TTC549 (cell line): ENCODE measurements around the gene MAFF.
"Not testable (repeated sequence)": the region's sequence is repeated elsewhere in the genome, so short reads cannot be mapped to it uniquely, and the experiment has no call there.

Source experiments
- FAIRE-seq: peaks from 2 replicates; lab custom pipeline; 2012; peaks lifted over from hg19 to GRCh38; lab: Jason Lieb, UNC

The MAFF gene

DNA sequence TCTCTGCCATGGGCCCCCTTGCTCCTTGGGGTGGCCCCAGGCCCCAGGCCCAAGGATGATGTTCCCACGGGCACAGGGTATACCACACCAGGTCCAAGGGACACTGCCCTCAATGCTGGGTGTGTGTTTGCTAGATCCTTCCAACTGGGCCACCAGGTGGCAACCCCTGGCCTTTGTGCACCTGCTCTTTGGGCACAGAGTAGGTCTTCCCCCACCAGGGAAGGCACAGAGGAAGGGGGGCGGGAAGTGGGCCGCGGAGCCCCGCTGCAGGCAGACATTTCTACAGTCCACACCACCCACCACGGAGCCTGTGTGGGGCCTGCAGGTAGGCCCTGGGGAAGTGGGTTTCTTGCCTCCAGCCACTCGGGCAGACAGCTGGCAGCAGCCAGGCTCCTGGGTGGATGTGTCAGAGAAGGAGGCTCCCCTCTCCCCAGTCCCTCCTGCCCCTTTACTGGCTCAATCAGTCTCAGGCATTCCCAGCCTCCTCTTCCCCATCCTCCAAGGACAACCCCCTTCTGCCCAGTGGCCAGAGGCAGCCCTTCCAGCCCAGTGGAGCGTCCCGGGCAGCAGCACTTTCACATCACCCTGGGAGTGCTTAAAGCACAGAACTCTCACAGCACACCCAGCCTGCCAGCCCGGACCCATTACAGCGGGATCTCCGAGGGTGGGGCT, 21.6 kb downstream of the MAFF start:
- FAIRE-seq: no peak

- no peak for FAIRE-seq
Observed at GRCh38 chr22:38226853-38227649, 25.3 kb downstream of the MAFF start.

GRCh38 chr22:38228326-38228872, 26.6 kb downstream of the MAFF start:
- no peak for FAIRE-seq

GRCh38 chr22:38228873-38229740, 27.3 kb downstream of the MAFF start:
- no peak for FAIRE-seq

- FAIRE-seq: no peak
Observed at GRCh38 chr22:38230108-38230825, 28.5 kb downstream of the MAFF start.

- FAIRE-seq: no peak
Observed at GRCh38 chr22:38230916-38231315, 29.1 kb downstream of the MAFF start.

DNA sequence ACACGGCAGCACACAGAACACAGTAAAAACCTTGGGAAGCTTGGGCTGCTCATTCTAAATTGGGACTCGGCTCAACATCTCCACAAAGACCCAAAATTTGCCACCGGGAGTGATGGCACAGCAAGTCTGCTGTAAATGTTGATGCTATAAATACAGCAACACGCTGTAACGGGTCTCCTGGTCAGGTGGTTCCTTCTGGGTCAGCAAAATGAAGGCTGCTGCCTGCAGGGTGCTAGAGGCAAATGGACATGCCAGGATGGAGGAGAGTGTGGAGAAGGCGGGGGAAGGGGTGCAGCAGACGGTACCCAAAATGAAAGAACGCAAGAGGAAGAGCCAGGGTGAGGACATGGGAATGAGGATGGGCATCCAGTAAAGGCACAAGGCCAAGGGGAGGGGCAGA, 30.4 kb downstream of the MAFF start:
- no peak for FAIRE-seq

DNA sequence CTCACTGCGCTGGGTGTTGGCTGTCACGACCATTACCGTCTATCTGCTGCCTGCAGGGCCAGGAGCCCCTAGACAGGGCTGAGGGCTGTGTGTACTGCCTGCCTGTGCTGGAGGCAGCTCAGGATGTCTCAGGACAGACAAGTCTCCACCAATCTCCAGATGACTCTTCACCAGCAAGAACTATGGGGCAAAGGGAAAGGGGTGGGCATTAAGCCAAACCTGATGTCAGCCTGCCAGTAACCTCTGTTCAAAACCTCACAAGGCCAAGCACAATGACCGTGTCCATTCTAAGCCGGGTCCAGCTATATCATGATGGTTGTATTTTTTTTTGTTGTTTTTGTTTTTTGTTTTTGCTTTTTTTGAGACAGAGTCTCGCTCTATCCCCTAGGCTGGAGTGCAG, 31.6 kb downstream of the MAFF start:
- no peak for FAIRE-seq

GRCh38 chr22:38233856-38234255, 32.1 kb downstream of the MAFF start:
- FAIRE-seq: not testable (repeated sequence)

- FAIRE-seq: no peak
Observed at GRCh38 chr22:38235240-38235850, 33.6 kb downstream of the MAFF start.

DNA sequence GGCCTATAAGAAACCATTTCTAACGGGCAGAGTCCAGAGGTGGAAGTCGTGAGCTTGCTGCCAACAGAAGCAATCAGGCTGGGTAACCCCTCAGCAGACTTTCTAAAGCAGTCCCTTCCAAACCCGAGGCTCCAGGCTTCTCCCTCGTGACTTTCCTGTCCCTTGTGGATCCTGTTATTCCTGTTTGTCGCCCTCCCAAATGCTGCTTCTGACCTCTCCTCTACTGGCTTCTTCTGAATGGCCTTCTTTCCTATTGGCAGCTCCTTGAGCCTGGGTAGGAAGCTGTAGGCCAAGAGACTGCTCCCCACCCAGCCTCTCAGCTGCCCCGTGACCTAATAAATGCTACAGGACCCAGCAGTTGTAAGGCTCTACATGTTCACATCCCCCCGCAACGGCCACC, 35.0 kb downstream of the MAFF start:
- FAIRE-seq: no peak

DNA sequence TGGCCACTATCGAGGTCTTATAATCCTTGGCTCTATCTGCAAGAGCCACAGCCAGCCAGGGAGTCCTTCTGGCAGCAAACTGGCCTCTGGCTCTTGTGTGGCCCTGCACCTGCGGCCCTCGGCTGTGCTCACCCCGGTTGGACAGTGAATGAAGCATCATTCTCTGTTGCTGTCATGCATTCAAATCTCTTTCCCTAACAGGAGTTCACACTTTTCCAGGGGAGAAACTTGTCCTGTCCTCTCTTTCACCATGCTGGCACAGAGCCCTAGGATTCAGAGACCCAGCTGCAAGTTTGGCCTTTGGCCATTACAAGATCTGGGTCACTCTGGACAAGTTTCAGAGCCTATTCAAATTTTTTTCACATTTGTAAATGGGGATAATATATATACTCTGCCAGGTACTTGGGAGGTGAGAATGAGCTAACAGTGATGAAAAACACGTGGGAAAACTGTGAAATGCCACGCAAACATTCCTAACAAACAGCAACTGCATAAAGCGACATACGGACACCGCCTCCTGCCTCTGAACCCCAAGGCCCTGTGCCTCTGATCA, 36.8 kb downstream of the MAFF start:
- FAIRE-seq: no peak

DNA sequence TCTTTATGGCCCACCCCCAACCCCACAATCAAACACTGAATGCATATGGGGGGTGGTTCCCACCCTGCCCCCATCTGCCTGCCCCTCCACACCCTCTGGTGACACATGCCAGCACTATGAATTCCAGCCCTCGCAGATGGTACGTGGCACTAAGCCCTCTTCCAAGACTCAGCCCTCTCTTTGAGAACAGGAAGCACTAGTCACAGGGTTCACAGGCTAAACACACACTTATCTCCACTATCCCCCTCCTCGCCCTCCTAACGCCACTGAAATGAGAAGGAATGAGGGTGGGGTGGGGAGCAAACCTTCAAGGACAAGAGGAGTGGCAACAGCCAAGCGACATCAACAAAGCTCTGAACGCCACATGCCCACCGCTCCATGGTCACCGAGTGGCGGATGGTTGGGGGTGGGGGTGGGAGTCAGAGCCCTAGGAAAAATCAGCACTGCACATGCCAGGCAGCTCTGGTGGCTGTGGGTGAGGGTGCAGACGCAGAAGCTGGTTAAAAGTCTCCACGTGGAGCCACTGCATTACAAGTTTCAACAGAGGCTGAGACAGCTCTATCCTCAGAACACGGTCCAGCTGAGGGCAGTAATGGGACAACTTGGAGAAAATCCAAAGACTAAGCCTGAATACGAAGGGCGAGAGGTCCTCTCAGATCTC, 37.4 kb downstream of the MAFF start:
- no peak for FAIRE-seq

GRCh38 chr22:38240734-38241252, 39.0 kb downstream of the MAFF start:
- FAIRE-seq: no peak

DNA sequence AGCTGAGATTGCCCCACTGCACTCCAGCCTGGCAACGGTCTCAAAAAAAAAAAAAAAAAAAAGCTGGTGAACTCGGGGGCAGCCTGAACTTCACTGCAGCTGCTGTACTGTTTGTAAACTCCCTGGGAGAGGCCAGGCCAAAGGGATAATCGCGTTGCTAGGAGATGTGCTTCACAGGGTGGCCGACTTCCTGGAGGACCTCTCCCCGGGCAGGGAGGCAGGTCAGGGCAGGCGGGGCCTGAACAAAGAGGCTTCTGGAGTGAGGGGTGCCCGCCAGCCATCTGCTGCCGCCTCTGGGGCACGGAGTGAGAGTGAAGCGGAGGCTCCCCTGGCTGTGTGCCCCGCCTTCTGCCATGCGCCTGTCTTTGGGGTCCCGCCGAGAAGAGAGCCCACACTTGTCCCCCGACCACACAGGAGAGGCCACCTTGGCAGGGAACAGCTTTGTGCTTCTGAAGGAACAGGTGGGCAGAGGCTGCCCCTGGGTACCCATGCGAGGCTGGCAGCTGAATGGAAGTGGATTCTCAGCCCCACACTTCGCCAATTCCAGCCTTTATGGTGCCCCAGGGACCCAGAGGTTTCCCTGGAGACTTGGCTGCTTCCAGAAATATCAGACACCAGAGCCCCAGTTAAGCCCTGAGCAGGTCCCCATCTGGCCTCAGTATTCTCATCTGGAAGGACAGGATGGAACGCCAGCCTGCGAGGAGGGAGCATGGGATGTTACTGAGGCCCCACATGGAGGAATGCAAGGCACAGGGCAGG, 41.4 kb downstream of the MAFF start:
- no peak for FAIRE-seq

DNA sequence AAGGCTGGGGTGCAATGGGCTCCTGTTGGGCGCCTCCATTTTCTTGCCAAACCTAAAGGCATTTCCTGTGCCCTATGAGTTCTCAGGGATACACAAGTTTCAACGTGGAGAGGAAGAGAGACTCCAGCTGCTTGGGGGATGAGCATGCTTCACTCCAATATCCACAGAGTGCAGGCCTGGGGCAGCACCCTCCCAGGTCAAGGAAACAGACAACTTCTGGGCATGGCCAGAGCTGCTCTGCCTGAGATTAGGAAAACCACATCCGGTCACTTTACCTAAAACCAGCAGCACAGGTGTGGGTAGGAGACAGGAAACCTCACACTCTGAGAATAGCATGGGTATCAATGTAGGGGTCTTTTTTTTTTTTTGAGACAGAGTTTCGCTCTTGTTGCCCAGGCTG, 42.3 kb downstream of the MAFF start:
- FAIRE-seq: no peak

DNA sequence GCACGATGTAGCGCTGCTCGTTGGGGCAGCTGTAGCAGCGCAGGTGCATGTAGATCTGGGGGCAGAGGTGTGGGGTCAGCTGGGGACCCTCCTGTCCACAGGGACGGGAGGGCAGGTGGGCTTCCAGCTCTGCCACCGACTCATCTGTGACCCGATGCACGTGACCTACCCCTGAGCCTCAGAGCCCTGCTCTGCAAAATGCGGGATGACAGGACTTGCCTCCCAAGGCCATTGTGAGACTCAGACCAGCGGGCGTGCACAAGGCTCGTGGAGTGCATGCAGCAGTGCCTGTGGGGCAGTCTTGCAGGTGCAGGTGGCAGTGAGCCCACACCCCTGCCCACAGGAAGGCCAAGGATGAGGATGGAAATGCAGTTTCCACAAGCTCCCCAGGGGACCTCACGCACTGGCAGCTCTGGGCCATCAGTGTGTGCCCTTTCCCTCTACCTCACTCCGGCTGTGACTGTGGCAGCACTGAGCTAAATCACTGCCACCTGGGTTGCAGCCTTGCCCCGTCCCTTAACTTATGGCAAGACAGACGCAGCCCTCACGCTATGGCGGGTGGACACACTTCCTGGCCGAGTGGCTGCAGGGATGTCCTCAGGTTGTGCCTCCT, 44.4 kb downstream of the MAFF start:
- no peak for FAIRE-seq

DNA sequence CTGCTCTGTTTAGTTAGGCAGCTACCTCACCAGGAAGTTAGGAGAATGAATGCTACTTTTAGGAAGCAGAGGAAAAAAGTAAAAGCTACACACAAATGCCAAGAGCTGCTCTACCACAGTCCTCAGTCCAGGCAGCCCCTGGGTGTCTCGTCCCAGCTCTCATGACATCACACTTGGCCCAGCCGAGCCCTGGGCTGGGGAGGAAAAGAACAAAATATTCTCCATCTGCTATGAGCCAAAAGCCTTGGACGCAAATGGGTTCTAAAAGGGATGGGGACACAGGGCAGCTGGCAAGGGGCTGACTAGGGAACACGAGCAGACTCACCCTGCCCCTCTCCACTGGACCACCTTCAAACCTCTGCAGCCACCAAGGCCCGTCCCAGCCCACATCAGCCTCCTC, 44.9 kb downstream of the MAFF start:
- FAIRE-seq: no peak

GRCh38 chr22:38247713-38248112, 45.9 kb downstream of the MAFF start:
- no peak for FAIRE-seq
